Breast epithelium (tissue), 3 donors: ENCODE data around the gene ADARB2.

Experiments
- POLR2A ChIP-seq: fragments of 450-650 bp; IDR thresholded peaks from one replicate; pipeline ENCODE4 v1.6.1; 2016; ENCODE audit warnings: antibody characterized with exemption, mild to moderate bottlenecking, moderate library complexity
- POLR2AphosphoS5 ChIP-seq, 3 donors: sonication (generic); formaldehyde crosslinking; IDR thresholded peaks; one replicate each; pipeline ENCODE4 v1.6.1; 2017; ENCODE audit warnings: antibody characterized with exemption in 3 of 3
- TF ChIP-seq, protein P1 (sequence below), 3 donors: fragments of 450-650 bp; IDR thresholded peaks; one replicate each; pipeline ENCODE4 v1.5.1; 2016 to 2017; ENCODE audit warnings: antibody characterized with exemption in 3 of 3, mild to moderate bottlenecking in 3 of 3, moderate library complexity in 3 of 3

DNA sequence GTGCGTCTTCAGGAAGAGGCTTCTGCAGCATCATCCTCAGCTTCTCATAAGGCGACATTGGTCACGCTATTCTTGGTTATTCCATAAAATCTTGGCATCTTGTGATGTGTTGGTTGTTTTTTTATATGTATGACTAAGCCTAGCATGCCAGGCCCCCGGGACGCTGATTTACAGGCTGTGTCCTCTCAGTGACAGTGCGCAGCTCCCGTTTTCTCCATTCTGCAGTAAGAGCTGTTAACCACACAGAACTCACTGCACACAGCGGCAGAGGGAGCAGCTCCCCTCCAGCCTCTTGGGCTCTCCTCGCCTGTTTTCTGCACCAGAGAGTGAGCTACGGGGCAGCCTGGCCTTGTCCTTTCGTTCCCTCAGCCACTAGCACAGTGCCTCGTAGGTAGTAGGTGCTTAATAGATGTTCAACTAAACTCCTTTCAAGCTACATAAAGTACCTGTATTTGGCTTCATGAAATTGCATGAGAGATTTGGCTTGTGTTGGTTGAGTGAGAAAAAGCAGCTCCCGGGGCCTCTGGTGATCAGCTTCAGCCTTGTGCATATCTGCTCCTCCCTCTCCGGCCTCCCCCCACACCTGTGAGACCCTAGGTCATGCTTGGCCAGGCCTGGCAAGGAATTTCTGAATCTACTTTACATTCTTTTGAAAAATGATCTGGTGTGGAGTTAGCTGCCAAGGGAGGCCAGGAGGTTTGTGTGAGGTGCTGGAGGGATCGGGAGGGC, 564.9 kb downstream of the ADARB2 start:
- TF ChIP-seq POLR2A: no peak
- TF ChIP-seq, protein P1, sequence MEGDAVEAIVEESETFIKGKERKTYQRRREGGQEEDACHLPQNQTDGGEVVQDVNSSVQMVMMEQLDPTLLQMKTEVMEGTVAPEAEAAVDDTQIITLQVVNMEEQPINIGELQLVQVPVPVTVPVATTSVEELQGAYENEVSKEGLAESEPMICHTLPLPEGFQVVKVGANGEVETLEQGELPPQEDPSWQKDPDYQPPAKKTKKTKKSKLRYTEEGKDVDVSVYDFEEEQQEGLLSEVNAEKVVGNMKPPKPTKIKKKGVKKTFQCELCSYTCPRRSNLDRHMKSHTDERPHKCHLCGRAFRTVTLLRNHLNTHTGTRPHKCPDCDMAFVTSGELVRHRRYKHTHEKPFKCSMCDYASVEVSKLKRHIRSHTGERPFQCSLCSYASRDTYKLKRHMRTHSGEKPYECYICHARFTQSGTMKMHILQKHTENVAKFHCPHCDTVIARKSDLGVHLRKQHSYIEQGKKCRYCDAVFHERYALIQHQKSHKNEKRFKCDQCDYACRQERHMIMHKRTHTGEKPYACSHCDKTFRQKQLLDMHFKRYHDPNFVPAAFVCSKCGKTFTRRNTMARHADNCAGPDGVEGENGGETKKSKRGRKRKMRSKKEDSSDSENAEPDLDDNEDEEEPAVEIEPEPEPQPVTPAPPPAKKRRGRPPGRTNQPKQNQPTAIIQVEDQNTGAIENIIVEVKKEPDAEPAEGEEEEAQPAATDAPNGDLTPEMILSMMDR (IDR thresholded peaks at IDR 0.05): no peak
- TF ChIP-seq POLR2AphosphoS5 (IDR thresholded peaks at IDR 0.05): no peak
